Inflammatory macrophage treated with lipopolysaccharide for 4 hours (primary cell): ENCODE results near the gene KRT7.
"Not testable (repeated sequence)": the region's sequence is repeated elsewhere in the genome, so short reads cannot be mapped to it uniquely, and the experiment has no call there.

Experiments used
- DNase-seq: peaks from one replicate; pipeline ENCODE4 v3.0.0-alpha.2; 2020

The KRT7 gene

DNA sequence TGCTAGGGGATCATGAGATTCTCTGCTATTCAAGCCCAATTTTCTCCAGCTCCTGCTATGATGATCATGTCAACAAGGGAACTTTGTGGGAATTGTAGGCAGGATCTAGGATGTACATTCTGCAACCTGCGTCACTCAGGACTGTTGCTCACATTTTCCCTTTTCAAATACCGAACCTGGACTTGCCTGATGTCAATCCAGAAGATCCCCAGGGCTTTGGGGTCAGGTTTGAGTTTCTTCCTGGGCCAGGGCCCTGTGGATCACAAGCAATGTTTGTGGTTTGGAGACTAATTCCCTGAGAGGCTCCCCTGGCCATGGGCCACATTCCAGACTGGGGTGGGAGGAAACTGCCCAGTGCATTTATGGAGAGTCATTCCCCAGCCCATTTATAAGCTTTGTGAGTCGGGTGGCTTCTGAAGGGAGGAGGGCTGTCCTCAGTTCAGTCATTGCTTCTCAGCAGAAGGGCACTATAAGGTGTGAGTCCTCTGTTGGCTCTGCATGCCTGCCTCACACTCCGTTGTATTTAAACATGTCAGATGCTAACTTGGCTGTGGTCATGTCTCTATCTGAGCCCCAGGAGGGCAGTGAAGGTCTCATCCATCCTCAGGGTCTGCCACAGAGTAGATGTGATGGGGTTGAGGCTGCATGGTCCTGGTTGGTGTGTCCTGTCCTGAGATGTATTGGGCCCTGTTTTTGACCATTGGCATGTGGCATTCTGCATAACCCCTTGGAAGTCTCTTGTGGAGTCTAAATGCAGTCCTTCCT lies 47.9 kb downstream of the KRT7 start:
- no peak for DNase-seq

DNA sequence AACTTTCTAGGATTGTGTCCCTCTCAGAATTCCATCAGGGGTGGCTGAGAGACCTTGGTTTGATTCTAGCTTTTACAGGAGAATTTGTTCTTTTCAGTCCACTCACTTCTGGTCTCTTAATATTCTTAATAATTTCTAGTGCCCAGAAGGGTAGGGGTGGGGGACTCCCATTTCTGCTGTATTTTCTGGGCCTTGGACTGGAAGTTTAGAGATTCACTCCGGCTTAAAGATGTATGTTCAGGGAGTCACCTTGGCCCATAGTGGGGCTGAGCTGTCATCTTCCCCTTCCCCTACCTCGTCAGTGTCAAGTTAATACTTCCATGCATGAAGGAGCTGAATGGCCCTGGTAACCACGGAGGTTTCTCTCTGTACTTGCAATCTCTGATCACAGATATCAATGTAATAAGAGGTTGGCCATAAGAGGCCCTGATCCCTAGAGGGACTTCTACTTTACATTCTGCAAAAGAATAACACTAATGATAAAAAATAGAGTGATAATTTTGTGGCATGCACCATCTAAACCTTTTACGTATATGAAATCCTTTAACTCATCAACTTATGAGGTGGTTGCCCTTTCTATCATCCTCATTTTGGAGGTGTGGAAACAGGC lies 51.6 kb downstream of the KRT7 start:
- DNase-seq: no peak

GRCh38 chr12:52285172-52285745 lies 52.2 kb downstream of the KRT7 start:
- DNase-seq: no peak

DNA sequence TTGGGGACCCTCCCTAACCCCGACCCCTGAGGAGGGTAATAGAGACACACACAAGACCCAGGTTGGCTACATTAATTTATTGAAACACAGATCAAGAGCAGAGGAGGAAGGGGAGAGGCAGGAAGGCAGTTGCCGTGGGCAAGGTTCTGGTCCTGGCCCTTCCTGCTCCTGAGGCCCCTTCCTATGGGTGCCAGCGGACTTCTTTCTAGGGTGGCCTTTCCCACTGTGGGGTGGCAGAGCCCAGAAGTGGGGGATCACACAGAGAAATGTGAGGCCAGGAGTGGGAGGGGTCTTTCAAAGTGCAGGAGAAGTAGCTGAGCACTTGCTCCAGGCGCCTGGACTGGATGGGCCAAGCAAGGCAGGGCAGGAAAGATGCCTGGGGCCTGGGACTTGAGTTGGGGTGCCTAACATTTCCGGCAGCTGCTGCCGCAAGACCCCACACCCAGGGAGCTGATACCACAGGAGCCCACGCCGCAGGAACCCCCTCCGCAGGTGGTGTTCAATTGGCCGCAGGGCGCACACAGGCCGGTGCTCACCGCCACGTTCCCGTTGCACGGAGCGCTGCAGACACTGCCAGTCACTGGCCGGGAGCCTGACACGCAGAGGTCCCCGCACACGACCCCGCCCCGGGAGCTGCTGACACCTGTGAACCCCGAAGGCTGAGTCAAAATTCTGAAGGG lies 52.9 kb downstream of the KRT7 start:
- no peak for DNase-seq

DNA sequence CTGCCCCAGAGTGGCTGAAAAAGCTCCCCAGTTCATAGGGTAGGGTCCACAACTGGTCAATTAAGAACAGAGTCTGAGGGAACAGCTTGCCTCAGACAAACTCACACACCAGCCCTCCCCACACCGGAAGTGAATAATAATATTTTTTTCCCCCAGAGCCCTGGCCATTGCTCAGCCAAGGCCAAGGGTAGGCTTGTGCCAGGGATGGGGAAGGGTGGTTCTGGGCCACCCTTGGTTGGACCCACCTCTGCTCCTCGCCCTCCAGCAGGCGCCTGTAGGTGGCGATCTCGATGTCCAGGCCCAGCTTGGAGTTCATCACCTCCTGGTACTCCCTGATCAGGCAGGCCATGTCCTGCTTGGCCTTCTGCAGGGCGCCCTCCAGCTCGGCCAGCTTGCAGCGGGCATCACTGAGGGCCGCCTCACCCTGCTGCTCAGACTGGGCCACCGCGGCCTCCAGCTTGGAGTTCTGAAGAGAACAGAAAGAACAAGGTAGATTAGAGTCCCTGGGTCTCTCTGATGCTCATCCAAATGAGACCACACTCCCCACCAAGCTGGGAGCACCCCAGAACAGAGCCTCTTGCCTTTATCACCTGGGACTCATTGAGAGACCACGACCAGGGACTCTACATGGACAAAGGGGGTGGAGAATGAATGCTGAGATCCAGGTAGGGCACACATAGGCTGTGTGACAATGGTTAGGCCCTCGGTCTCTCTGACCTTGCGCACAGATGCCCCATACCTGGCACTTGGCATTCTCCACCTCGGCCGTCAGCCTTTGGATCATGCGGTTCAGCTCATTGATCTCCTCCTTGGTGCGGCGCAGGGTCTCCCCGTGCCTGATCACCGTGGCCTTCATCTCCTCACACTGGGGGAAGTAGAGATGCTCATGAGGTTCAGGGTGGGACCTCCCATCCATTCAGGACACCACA lies 54.1 kb downstream of the KRT7 start:
- not testable (repeated sequence) for DNase-seq

- not testable (repeated sequence) for DNase-seq
Measured at GRCh38 chr12:52287816-52288805, 55.1 kb downstream of the KRT7 start.

GRCh38 chr12:52290483-52291134 lies 57.6 kb downstream of the KRT7 start:
- not testable (repeated sequence) for DNase-seq

DNA sequence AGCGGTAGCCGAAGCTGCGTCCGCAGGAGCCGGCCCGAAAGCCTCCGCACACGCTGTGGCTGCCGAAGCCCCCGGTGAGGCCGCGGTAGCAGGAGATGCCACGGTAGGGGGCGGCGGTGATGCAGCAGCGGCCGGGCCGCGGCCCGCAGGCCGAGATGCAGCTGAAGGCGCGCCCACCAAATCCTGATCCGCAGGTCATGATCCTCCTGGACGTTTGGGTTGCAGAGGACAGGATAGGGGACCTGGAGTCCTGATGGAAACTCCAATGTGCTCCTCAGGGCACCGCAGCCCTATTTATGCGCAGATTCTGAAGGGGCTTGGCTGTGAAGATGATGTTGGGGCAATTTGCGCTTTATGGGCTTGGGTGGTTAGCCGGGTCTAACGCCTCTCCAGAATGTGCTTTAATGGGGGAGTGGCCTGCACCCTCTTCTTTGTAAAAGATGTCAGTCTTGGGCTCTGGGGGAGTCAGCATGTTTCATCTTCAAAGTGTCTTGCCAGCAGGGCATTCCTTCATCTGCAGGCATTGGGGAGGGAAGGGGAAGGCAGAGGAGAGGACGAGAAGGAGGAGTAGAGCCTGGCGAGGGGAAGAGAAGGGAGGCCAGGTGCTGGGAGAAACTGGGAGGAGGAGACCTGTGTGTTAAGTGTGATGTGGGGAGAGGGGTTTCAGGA lies 58.4 kb downstream of the KRT7 start, which contains the start of gene KRT81:
Gene KRT81 (minus strand): TSS at position 268 of the 669 bp plus-strand sequence. CDS start 69 bp downstream, at position 199.
- no peak for DNase-seq

GRCh38 chr12:52293926-52294325 lies 60.9 kb downstream of the KRT7 start:
- no peak for DNase-seq

DNA sequence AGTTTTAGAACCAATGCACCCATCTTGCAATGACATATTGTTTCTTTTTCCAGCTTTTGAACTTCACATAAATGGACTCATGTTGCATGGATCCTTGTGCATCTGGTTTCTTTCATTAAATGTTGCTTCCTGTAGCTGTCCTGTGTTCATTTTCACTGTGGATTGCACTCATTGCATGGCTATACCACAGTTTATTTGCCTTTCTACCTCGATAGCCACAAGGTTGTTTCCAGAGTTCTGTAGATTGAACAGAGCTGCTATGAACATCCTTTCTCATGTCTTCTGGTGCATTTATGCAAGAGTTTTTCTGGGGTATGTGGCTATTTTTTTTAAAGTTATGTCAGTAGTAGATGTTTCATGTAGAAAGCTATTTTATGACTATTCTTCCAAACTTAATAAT lies 61.8 kb downstream of the KRT7 start:
- DNase-seq: no peak

DNA sequence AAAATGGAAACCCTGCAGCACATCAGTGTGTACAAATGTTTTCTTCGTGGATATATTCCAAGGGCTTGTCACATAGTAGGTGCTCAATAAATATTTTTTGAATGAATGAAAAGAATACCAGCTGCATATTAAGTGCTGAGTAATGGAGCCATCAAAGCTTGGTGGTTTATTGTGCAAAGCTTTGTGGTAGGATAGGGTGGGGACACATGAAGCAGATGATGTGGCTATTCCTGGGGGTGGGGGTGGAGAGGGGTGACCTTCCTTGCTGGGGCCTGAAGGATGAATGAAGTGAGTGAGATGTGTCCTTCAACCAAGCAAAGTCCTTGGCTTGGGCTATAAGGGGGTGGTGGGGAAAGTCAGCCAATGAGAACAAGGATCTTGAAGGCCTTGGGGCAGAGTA lies 62.6 kb downstream of the KRT7 start:
- DNase-seq: peak; percentile 49

DNA sequence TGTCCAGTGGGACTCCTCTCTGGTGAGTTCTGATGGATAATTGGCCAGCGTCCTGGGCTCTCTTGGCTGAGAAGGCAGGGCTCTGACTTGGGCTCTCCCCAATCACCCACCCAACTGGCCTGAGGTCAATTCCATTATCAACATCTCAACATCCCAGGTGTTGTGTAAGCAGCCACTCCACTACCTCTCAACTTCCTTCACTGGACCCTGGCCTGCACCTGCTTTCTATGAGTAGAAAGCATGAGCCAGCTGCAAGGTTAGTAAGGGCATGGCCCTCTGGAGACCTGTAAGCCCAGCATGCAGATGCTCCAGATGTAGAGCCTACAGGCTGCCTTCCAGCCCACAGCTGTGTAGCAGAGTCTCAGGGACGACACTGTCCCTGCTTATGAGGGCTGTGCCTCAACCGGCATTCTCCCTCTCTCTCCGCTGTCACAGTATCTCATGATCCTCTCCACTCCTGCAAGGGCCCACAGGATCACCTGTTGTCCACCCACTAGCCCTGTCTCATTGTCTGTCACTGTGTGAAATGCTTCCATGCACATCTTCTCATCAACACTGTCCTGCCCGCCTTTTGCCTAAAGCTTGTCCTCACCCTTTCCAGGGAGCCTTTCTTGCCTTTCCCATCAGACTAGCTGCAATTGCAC lies 63.7 kb downstream of the KRT7 start:
- DNase-seq: no peak
